IPS DF 19.7 (cell line): ENCODE results near the gene CYP27C1.
"Not testable (repeated sequence)": the region's sequence is repeated elsewhere in the genome, so short reads cannot be mapped to it uniquely, and the experiment has no call there.

ENCODE experiments used
- DNase-seq: peaks from one replicate; pipeline ENCODE4 v3.0.0-alpha.2; 2013; ENCODE audit warnings: low read depth, low spot score

The CYP27C1 gene

DNA sequence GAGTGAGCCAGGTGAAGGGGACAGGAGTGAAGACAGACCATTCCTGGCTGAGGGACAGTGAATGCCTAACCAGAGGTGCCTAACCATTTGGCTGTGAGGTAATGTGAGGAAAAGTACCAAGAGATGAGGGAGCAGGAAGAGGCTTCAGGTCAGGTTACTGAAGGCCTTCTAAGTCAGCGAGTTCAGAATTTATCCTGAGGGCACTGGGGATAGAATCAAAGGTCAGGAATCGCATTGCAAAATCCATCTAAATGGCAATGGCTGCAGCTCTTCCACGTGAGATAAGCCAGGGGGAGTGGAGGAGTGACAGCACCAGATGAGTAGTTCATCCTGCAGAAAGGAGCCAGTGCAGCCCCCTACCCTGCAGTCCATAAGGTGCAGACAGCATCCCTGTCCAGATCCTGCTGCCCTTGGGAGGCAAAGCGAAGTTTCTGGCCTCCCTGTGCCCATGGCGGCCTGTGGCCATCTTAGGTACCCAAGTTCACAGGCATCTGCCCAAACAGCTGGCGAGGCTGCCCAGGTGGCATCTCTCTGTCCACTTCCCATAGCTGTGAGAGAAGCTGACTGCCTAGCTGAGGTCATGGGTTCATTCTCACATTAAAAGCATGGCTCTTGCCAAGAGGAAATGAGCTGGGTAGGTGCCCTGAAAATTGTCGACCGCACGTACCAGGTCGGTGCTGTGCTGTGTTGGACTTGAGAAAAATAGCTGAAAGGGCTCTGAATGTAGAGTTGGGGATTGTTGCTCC, 49.5 kb downstream of the CYP27C1 start:
- DNase-seq = no peak

DNA sequence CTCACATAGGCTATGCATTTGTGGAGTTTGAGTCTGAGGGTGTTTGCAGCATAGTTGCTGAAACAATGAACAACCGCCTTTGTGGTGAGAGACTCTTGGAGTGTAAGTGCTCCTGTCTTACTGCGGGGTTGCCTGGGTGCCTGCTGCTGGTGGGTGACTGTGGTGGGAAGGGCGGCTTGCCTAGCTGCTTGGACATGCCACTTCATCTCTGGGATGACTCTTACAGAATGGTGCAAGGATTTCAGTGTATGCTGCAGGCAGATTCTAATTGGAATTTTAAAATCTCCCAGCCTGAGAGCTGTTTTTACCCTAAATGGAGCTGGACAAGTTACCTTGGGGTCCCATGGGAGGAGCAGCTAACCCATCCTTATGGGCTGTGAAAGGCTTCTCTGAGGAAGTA, 50.1 kb downstream of the CYP27C1 start:
- no peak for DNase-seq

GRCh38 chr2:127169066-127169660, 50.9 kb downstream of the CYP27C1 start:
- no peak for DNase-seq

DNA sequence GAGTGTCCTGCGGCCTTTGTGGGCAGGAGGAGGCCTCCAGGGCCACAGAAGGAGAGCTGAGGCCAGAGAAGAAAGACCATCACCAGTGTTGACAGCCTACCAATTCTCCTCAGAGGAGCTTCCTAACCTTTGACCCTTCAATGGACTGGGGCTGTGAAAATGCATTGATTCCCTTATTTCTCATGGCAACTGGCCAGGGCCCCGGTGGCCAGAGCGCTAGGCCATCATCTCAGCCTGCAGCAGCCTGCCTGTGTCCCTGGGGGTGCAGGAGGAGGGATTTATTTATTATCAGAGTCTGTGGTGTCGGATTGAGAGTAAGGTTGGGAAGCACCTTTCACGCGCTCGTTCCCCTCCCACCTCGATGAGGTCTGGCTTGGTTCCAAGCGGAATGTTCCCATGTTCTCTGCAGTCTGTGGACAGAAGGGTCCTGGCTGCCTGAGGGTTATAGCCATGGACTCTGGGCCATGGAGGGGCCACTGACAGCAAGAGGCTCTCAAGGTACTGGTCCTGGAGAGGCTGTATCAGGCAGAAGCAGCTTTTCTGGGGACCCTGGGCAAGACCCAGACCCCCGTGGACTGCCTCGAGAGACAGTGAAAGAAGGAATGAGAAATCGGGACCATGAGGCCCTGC, 53.8 kb downstream of the CYP27C1 start:
- no peak for DNase-seq

- DNase-seq = no peak
Observed at GRCh38 chr2:127165539-127165935, 54.6 kb downstream of the CYP27C1 start.

DNA sequence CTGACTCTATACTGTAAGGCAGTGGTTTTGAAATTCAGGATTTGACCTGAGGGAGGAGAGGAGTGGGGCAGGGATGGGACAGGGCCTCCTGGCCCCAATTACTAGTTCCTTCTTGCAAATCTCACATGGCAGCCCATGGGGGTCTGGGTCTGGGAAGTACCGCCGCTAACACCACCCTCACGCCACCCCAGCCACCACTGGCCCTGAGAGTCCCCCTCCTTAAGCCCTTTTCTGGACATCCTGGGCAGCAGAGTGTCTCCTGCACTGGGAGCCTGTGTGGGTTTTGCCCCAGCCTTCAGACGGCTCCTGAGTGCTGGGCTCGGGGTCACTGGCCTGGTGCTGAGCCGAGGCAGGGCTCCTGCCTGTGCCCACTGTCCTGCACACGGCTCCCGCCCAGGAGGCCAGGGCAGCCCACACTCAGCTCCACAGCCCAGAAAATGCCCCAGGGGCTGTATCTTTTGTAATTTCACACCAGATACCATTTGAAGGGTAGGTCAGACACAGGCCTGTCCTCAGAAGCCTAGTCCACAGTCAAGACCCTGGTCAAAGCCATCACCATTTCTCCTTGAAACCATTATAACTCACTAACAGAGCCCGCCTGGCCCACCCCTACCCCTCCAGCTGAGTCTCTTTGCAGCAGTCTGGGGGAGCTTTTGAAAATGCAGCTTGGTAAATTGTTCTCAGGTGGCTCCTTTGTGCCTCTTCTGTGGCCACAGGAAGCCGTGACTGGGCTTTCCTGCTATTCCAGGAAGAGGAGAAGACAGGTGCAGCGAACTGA, 55.1 kb downstream of the CYP27C1 start:
- no peak for DNase-seq

DNA sequence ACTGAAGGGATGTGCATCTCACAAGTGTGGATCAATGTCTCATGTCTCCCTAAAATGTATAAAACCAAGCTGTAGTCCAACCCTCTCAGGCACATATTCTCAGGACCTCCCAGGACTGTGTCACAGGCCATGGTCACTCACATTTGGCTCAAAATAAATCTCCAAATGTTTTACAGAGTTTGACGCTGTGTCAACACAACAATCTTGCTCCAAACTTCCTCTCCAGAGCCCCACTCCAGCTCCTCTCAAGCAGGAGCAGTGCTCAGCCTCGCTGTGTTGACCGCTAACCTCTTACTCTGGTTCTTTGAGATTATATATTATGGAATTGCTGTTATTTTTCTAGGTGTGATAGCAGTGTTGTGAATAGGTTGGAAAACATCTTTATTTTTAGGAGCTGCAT, 56.2 kb downstream of the CYP27C1 start:
- DNase-seq = no peak

- not testable (repeated sequence) for DNase-seq
Observed at GRCh38 chr2:127163090-127163406, 57.1 kb downstream of the CYP27C1 start.

DNA sequence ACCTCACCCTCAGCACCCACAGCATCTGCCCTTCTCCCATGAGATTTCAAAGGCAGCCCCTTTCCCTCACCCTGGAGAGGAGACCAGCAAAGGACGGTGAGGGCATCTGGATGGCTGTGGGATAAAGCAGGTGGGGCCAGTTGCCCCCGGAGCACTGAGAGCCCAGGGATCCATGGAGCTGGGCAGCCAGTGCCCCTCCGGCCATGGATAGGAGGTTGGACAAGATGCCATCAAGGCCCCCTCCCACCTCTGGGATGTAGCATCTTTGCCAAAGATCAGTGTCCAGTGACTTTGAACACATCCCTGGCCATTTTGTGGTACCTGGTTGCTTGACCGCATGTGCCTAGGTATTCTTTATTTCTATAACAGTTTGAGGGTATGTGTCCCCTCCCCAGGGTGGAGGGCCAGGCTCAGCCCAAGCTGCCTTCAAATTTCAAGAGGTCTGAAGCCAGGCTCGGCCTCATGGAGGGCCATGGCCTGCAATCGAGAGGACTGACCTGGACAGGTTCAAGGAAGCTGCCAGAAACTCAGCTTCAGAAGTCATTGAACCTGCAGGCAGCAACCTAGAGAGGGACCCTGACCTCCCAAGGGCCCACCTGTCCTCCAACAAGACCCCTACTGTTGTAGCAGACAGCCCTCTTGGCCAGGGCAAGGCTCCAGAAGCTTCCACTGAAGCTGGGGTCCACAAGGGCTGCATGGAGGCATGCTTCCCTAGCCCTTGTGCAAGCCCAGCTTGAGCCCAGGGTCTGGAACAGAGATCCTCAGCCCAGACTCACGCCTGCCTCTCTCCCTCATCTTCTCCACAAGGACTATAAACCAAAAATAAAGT, 57.6 kb downstream of the CYP27C1 start:
- no peak for DNase-seq

DNA sequence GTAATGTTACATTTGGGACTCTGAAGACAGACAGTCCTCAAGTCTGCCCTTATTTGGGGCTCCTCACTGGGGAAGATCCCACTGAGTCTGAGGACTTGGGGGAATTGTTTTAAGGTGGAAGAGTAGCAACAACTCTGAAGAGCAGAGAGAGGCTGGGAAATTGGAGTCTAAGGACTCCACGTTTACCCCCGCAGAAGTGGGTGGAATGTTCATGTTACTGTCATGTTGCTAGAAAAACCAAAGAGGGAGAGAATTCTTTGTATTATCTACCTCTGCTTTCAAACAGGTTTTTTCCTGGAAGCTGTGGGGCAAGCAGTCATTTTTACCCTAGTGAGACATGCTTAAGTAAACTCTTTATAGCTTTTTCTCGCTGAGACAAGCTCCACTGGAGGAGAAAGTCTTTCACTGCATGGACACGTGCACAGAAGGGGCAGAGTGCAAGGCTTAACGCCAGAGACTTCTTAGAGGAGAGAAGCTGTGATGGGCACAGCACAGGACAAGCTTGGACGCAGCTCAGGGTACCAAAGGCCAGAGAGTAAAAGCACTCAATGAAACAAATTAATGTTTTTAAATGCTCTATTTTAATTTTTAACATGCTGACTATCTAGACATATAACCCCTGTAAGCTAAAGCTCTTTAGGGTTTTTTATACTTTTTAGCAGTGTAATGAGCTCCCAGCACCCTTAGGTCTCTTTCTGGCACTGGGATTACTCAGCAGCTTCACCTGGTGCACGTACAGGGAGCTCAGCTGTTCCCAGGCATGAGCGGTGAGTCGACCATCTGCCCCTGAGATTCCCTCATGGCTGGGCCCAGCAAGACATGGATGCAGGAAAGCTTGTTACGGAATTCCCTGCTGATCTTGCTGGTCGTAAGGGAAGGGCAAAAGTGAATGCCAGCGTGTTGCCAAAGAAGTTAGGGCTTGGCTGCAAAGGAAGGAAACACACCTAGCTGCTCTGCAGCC, 58.6 kb downstream of the CYP27C1 start:
- no peak for DNase-seq

- DNase-seq = no peak
Observed at GRCh38 chr2:127160676-127161075, 59.4 kb downstream of the CYP27C1 start.

- no peak for DNase-seq
Observed at GRCh38 chr2:127159543-127159942, 60.6 kb downstream of the CYP27C1 start.

DNA sequence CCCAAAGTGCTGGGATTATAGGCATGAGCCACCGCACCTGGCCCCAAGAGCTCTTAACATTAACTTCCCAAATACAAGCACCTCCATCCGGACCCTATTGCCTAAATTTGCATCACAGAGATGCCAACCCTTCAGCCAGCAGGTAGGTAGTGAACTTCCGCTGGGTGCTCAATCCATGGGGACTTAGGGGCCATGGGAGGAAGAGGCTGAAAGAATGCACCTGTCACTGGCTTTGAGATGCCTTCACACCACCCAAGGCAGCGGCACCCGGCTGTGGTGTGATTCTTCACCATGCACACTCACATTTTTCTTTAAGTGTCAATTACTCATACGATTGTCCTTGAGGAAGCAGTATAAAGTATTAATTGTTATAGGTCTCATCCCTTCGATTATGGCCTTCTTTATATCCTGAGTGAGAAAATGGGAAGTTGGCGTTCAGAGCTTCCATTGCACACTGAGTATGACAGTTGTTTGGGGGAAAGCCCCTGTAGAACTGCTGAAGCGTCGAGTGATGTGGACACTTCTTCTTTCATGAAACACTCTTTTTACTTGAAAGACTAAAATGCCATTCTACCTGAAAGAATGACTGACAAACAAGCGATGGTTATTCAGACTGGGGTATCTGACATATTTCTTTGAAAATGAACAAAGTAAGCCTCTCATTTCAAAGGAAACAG, 61.3 kb downstream of the CYP27C1 start:
- DNase-seq = no peak

GRCh38 chr2:127157651-127158485, 62.2 kb downstream of the CYP27C1 start:
- peak; percentile 38 for DNase-seq

DNA sequence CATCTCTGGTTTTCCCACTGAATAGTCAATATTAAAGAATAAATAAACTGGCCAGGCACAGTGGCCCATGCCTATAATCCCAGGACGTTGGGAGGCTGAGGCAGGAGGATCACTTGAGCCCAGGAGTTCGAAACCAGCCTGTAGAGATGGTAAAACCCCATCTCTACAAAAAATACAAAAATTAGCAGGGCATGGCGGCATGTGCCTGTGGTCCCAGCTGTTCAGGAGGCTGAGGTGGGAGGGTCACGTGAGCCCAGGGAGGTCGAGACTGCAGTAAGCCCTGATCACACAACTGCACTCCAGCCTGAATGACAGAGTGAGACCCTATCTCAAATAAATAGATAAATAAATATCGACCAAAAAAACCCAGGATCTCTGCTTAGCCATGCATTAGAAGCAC, 63.0 kb downstream of the CYP27C1 start:
- no peak for DNase-seq

DNA sequence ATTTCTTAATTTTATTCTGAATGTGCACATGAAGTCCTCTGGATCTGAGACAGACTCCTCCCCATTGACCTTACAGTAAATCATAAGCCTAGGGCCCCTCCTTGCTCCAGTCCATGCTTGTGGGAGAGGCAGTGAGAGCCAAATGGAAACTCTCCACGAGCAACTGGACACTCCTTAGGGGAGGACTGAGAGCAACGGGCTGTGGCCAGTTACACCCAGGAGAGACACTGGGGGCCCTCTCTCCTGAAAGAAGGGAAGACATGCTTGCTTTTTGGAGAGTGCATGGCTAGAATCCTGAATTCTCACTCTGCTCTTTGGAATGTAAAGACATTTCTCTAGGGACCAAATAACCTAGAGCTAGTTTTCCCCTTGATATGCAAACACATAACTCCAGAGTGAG, 64.2 kb downstream of the CYP27C1 start:
- no peak for DNase-seq

GRCh38 chr2:127155028-127155581, 65.0 kb downstream of the CYP27C1 start:
- no peak for DNase-seq

DNA sequence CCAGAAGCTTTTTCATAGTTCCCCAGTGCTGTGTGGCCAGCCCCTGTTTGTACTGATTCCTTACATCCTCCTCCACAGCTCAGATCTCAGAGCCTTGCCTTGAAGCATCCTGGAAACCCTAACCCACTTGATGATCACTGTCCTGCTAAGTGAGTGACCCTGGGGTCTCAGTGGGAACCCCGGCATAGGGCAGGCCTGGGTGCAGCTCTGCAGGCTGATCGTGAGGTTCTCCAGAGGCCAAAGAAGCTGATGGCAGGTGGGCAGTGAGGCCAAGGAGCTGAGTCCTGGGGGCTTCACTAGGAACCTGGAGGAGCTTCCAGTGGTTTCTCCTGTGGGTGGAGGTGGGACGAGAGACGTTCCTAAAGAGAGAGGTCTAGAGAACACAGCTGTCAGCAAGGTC, 65.7 kb downstream of the CYP27C1 start:
- no peak for DNase-seq
